Islet precursor cell (in vitro differentiated cells): Measurements from ENCODE around the gene NSUN6.

ENCODE experiments used
- DNase-seq: peaks from one replicate; pipeline ENCODE4 v3.0.0-alpha.2; 2018

The NSUN6 gene

DNA sequence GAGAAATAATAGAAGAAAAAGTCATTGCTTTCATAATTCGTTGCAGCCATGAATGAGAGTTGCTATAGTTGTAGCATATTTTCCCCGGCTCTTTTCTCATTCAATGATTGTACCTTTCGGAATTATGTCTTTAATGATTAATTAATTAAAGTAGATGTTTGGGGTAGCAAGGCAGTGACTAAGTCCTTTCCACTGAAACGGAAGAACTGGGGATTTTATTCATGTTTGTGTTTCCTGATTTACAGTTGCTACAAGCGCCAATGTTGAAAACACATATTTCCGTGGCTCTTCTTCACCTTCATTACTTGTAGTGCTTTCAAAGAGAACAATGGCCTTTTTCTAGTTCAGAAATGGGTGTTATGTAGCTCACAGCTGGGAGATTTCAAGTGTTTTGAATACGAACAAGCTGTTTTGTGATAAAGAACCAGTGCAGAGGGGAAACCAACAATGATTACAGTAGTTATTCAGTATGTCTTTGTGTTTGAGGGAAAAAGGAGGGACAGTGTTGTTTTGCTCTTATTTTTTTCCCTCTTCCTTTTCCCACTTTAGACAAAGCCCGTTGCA is 153.5 kb downstream of the NSUN6 start:
- no peak for DNase-seq
